ENCODE measurements around the gene ZNF319. TPM values are rescaled to one million over a fixed set of nuclear protein-coding genes. Genes with fewer than 3 reads are reported as not detected.

Gene ZNF319
- total and polyA plus RNA-seq, 8 donors = 1.4 to 11.0 (median 2.7) TPM; not detected in 1

GRCh38 chr16:58047557-58048348 is 47.3 kb upstream of the ZNF319 start:
- Histone ChIP-seq H3K27me3 (no peaks in the 10 kb centered on the region), H3K36me3 (peaks cover 15 to 32% (median 30%) of the 10 kb centered on the region in 4 donors), H3K9me3 (no peaks in the 10 kb centered on the region), H3K27ac (peak overlapping the region in 4 of 5 donors; percentile 5 to 53 (median 22)), H3K4me3 (no peak overlapping the region), H3K4me1 (peaks cover 0 to 29% (median 14%) of the 10 kb centered on the region in 4 donors)
- intact Hi-C loops (cut with DNase I; ENCODE audit: low total_unique reads) = no loop called here
- 67 to 77% (median 71%) methylated on average over 18 to 19 of the region's 19 CpGs for WGBS, 5 donors
- no peak for DNase-seq
- TF ChIP-seq EP300 (IDR thresholded peaks at IDR 0.05) (no peak), POLR2A (IDR thresholded peaks at IDR 0.05) (no peak), POLR2AphosphoS5 (IDR thresholded peaks at IDR 0.05) (no peak)

DNA sequence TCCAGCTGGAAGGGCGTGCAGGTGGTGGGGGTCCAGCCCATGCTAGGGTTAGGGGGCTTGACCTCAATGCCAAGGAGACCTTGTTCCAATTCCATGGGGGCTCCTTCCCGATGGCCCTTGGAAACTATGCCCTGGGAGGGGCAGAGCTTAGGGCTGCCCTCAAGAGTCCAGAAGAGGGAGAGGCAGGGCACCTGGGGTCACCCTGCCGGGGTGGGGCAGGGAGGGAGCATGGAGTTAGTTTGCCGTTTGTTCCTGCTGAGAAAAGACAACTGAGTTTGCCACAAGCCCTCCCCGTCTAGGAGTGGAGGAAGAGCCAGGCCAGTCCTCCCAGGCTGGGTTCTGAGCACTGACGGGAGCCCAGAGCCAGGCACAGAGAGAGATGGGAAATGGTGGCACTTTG is 46.5 kb upstream of the ZNF319 start:
- no peak for DNase-seq
- Histone ChIP-seq H3K4me3 (no peak overlapping the region), H3K36me3 (peaks cover 19 to 40% (median 39%) of the 10 kb centered on the region in 4 donors), H3K9me3 (no peaks in the 10 kb centered on the region), H3K27me3 (no peaks in the 10 kb centered on the region), H3K27ac (peak overlapping the region in 2 of 5 donors; percentile 22 to 53), H3K4me1 (peaks cover 0 to 29% (median 14%) of the 10 kb centered on the region in 4 donors)
- 40 to 79% (median 47%) methylated on average over 2 to 6 of the region's 6 CpGs for WGBS, 5 donors
- TF ChIP-seq POLR2AphosphoS5 (IDR thresholded peaks at IDR 0.05) = no peak
- no peak for TF ChIP-seq EP300 (IDR thresholded peaks at IDR 0.05)
- no peak for TF ChIP-seq CTCF (IDR thresholded peaks at IDR 0.05)
- no peak for TF ChIP-seq POLR2A (IDR thresholded peaks at IDR 0.05)
- intact Hi-C loops (cut with DNase I; ENCODE audit: low total_unique reads) = no loop called here

GRCh38 chr16:58046054-58046881 is 45.8 kb upstream of the ZNF319 start:
- H3K36me3 ChIP-seq = peaks cover 23 to 47% (median 45%) of the 10 kb centered on the region in 4 donors
- no peaks in the 10 kb centered on the region for H3K9me3 ChIP-seq
- TF ChIP-seq POLR2AphosphoS5 (IDR thresholded peaks at IDR 0.05) (no peak), POLR2A (IDR thresholded peaks at IDR 0.05) (no peak), EP300 (IDR thresholded peaks at IDR 0.05) (no peak), CTCF (IDR thresholded peaks at IDR 0.05) (no peak)
- peaks cover 0 to 29% (median 14%) of the 10 kb centered on the region in 4 donors for H3K4me1 ChIP-seq
- H3K27me3 ChIP-seq = no peaks in the 10 kb centered on the region
- H3K4me3 ChIP-seq = no peak overlapping the region
- intact Hi-C loops (cut with DNase I; ENCODE audit: low total_unique reads) = no loop called here
- DNase-seq = no peak
- peak overlapping the region in 3 of 5 donors; percentile 10 to 38 (median 22) for H3K27ac ChIP-seq
- 55 to 75% (median 68%) methylated on average over 13 to 16 of the region's 16 CpGs for WGBS, 5 donors

DNA sequence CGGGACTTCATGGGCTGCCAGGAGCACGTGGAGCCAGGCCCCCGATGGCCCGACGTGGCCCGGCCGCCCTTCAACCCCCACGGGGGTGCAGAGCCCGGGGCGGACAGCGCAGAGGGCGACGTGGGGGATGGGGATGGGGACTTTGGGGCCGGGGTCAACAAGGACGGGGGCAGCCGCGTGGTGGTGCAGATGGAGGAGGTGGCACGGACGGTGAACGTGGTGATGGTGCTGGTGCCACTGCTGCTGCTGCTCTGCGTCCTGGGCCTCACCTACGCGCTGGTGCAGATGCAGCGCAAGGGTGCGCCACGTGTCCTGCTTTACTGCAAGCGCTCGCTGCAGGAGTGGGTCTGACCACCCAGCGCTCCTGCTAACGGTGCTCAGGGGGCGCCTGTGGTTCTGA is 44.6 kb upstream of the ZNF319 start:
- Histone ChIP-seq H3K4me3 (no peak overlapping the region), H3K27ac (no peak overlapping the region), H3K36me3 (peaks cover 29 to 58% (median 57%) of the 10 kb centered on the region in 4 donors), H3K27me3 (no peaks in the 10 kb centered on the region), H3K9me3 (no peaks in the 10 kb centered on the region), H3K4me1 (peaks cover 0 to 29% (median 14%) of the 10 kb centered on the region in 4 donors)
- DNase-seq = no peak
- WGBS, 5 donors = 84 to 91% (median 90%) methylated on average over 28 to 31 of the region's 31 CpGs
- no peak for TF ChIP-seq POLR2AphosphoS5 (IDR thresholded peaks at IDR 0.05)
- no peak for TF ChIP-seq EP300 (IDR thresholded peaks at IDR 0.05)
- no peak for TF ChIP-seq POLR2A (IDR thresholded peaks at IDR 0.05)
- TF ChIP-seq CTCF (IDR thresholded peaks at IDR 0.05) = no peak
- intact Hi-C loops (cut with DNase I; ENCODE audit: low total_unique reads) = no loop called here

Data from stomach (tissue), 9 donors.